WTC11 (cell line): Measurements from ENCODE around the gene BPNT1. TPM values are rescaled to one million over a fixed set of nuclear protein-coding genes. Genes with fewer than 3 reads are reported as not detected.

Experiments
- EMX1 ChIP-seq: fragments of 250-450 bp; sonication (Bioruptor Pico); IDR thresholded peaks from 2 replicates; pipeline ENCODE4 v1.8.0; 2021; ENCODE audit warnings: mild to moderate bottlenecking
- ESRRA ChIP-seq: sonication (generic); formaldehyde crosslinking; IDR thresholded peaks from 2 replicates; pipeline ENCODE4 v1.8.1; 2022; ENCODE audit warnings: mild to moderate bottlenecking, missing genetic modification reagents, borderline replicate concordance
- FOXJ3 ChIP-seq: sonication (generic); formaldehyde crosslinking; IDR thresholded peaks from 2 replicates; pipeline ENCODE4 v1.9.0; 2021; ENCODE audit warnings: missing genetic modification reagents, mild to moderate bottlenecking, borderline replicate concordance
- GRHL2 ChIP-seq: fragments of 250-450 bp; sonication (Bioruptor Pico); IDR thresholded peaks from 2 replicates; pipeline ENCODE4 v1.8.0; 2022; ENCODE audit warnings: mild to moderate bottlenecking, moderate library complexity; ENCODE audit not compliant: insufficient replicate concordance, severe bottlenecking
- MLX ChIP-seq: sonication (generic); formaldehyde crosslinking; IDR thresholded peaks from 2 replicates; pipeline ENCODE4 v1.8.1; 2023; ENCODE audit warnings: mild to moderate bottlenecking, missing genetic modification reagents, moderate library complexity
- NFE2L1 ChIP-seq: sonication (generic); formaldehyde crosslinking; IDR thresholded peaks from 2 replicates; pipeline ENCODE4 v1.8.1; 2023; ENCODE audit warnings: missing genetic modification reagents
- NR2C2 ChIP-seq: sonication (generic); formaldehyde crosslinking; IDR thresholded peaks from 2 replicates; pipeline ENCODE4 v1.8.0; 2022; ENCODE audit warnings: mild to moderate bottlenecking, missing genetic modification reagents
- RORB ChIP-seq: fragments of 250-450 bp; sonication (Bioruptor Pico); IDR thresholded peaks from 2 replicates; pipeline ENCODE4 v1.9.0; 2021; ENCODE audit warnings: mild to moderate bottlenecking
- SOX15 ChIP-seq: fragments of 250-450 bp; sonication (Bioruptor Pico); IDR thresholded peaks from 2 replicates; pipeline ENCODE4 v1.9.0; 2021; ENCODE audit warnings: mild to moderate bottlenecking
- TCF7 ChIP-seq: sonication (generic); formaldehyde crosslinking; IDR thresholded peaks from 2 replicates; pipeline ENCODE4 v1.8.0; 2022; ENCODE audit warnings: mild to moderate bottlenecking, low read depth, missing genetic modification reagents, moderate library complexity
- ZMAT4 ChIP-seq: fragments of 250-450 bp; sonication (Bioruptor Pico); IDR thresholded peaks from 2 replicates; pipeline ENCODE4 v1.9.0; 2021; ENCODE audit warnings: mild to moderate bottlenecking
- ZNF138 ChIP-seq: sonication (generic); formaldehyde crosslinking; conservative IDR thresholded peaks from 2 replicates; pipeline ENCODE4 v1.8.1; 2022; ENCODE audit warnings: mild to moderate bottlenecking, moderate library complexity, missing genetic modification reagents
- ZNF219 ChIP-seq: sonication (generic); formaldehyde crosslinking; IDR thresholded peaks from 2 replicates; pipeline ENCODE4 v1.8.0; 2023; ENCODE audit warnings: missing genetic modification reagents, mild to moderate bottlenecking, borderline replicate concordance
- ZNF232 ChIP-seq: sonication (generic); formaldehyde crosslinking; IDR thresholded peaks from 2 replicates; pipeline ENCODE4 v1.8.0; 2022; ENCODE audit warnings: mild to moderate bottlenecking, missing genetic modification reagents
- ZNF396 ChIP-seq: fragments of 250-450 bp; sonication (Bioruptor Pico); IDR thresholded peaks from 2 replicates; pipeline ENCODE4 v1.8.0; 2021; ENCODE audit warnings: mild to moderate bottlenecking, moderate library complexity, borderline replicate concordance
- ZNF423 ChIP-seq: fragments of 250-450 bp; sonication (Bioruptor Pico); IDR thresholded peaks from 2 replicates; pipeline ENCODE4 v2.1.2; 2022; ENCODE audit warnings: mild to moderate bottlenecking, moderate library complexity
- ZNF512 ChIP-seq: sonication (generic); formaldehyde crosslinking; IDR thresholded peaks from 2 replicates; pipeline ENCODE4 v1.8.1; 2022; ENCODE audit warnings: missing genetic modification reagents, borderline replicate concordance
- total RNA-seq: library from RNA; stranded (reverse); gene quantifications from 3 replicates; pipeline ENCODE4 v1.2.3, GENCODE V29; 2021
- TF ChIP-seq, protein P1 (sequence below): sonication (generic); formaldehyde crosslinking; IDR thresholded peaks from 2 replicates; pipeline ENCODE4 v1.8.0; 2022; ENCODE audit warnings: mild to moderate bottlenecking, missing genetic modification reagents
- TF ChIP-seq, protein P2 (sequence below): fragments of 250-450 bp; sonication (Bioruptor Pico); IDR thresholded peaks from 2 replicates; pipeline ENCODE4 v2.1.2; 2022; ENCODE audit warnings: mild to moderate bottlenecking, moderate library complexity
- TF ChIP-seq, protein P3 (sequence below): sonication (generic); formaldehyde crosslinking; IDR thresholded peaks from 2 replicates; pipeline ENCODE4 v1.8.0; 2023; ENCODE audit warnings: missing genetic modification reagents, mild to moderate bottlenecking, borderline replicate concordance
- TF ChIP-seq, protein P4 (sequence below): fragments of 250-450 bp; sonication (Bioruptor Pico); IDR thresholded peaks from 2 replicates; pipeline ENCODE4 v1.9.0; 2021; ENCODE audit warnings: mild to moderate bottlenecking
- TF ChIP-seq, protein P5 (sequence below): sonication (generic); formaldehyde crosslinking; IDR thresholded peaks from 2 replicates; pipeline ENCODE4 v1.8.1; 2022; ENCODE audit warnings: mild to moderate bottlenecking, moderate library complexity, missing genetic modification reagents
- TF ChIP-seq, protein P6 (sequence below): sonication (generic); formaldehyde crosslinking; IDR thresholded peaks from 2 replicates; pipeline ENCODE4 v1.8.1; 2023; ENCODE audit warnings: mild to moderate bottlenecking, moderate library complexity, missing genetic modification reagents

Gene BPNT1
- total RNA-seq, 1 experiment from 2014 or later, result 14.4 TPM

DNA sequence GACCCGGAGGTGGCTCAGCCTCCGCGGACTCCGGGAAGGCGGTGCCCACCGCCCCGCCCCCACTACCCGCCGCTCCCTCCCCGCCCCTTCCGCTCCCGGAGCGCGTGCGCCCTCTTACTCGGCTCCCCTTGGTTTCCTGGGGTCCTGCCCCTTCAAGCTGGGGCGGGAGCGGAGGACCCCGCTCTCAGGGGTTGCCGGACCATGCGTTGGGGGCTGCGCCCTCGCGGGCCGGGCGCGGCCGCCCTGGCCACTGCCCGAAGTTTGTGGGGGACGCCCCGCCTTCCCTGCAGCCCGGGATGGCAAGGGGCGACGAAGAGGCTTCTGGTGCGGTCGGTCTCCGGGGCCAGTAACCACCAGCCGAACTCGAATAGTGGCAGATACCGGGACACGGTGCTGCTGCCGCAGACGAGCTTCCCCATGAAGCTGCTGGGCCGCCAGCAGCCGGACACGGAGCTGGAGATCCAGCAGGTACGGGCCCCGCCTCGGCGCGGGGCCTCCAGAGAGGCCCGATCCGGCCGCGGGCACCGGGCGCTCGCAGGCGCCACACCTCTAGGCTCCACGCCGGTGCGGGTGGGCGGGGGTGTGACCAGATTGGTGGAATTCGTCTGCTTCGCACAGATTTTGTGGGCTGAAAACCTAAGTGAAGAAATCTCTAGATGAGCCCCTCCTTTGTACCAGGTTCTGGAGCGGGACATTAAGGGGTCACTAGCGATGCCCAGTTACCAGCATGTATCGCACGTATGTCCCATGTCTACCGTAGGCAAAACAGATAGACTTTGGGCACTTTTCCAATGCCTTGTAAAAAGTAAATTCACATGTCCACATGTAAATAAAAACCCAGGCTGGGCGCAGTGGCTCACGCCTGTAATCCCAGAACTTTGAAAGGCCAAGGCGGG is 4.7 kb upstream of the BPNT1 start, which contains the start of gene IARS2 (continued):
- TF ChIP-seq NFE2L1 (CRISPR knock-in tag), result no peak
- TF ChIP-seq RORB (CRISPR knock-in tag), result no peak
- 0 out of 2 replicates have a peak, but pooled peaks have one; percentile 14 for TF ChIP-seq ZNF423 (CRISPR knock-in tag)
- TF ChIP-seq ZMAT4 (CRISPR knock-in tag), result no peak
- no peak for TF ChIP-seq SOX15 (CRISPR knock-in tag)
- TF ChIP-seq ZNF219 (CRISPR knock-in tag), result no peak
- TF ChIP-seq, protein P1, sequence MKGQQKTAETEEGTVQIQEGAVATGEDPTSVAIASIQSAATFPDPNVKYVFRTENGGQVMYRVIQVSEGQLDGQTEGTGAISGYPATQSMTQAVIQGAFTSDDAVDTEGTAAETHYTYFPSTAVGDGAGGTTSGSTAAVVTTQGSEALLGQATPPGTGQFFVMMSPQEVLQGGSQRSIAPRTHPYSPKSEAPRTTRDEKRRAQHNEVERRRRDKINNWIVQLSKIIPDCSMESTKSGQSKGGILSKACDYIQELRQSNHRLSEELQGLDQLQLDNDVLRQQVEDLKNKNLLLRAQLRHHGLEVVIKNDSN (CRISPR knock-in tag), result no peak; the same call in 1 of the 2 replicates
- TF ChIP-seq ZNF396 (CRISPR knock-in tag), result no peak
- no peak for TF ChIP-seq ESRRA
- TF ChIP-seq GRHL2 (CRISPR knock-in tag), result no peak
- TF ChIP-seq, protein P2, sequence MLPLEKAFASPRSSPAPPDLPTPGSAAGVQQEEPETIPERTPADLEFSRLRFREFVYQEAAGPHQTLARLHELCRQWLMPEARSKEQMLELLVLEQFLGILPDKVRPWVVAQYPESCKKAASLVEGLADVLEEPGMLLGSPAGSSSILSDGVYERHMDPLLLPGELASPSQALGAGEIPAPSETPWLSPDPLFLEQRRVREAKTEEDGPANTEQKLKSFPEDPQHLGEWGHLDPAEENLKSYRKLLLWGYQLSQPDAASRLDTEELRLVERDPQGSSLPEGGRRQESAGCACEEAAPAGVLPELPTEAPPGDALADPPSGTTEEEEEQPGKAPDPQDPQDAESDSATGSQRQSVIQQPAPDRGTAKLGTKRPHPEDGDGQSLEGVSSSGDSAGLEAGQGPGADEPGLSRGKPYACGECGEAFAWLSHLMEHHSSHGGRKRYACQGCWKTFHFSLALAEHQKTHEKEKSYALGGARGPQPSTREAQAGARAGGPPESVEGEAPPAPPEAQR (CRISPR knock-in tag), result no peak
- TF ChIP-seq, protein P3, sequence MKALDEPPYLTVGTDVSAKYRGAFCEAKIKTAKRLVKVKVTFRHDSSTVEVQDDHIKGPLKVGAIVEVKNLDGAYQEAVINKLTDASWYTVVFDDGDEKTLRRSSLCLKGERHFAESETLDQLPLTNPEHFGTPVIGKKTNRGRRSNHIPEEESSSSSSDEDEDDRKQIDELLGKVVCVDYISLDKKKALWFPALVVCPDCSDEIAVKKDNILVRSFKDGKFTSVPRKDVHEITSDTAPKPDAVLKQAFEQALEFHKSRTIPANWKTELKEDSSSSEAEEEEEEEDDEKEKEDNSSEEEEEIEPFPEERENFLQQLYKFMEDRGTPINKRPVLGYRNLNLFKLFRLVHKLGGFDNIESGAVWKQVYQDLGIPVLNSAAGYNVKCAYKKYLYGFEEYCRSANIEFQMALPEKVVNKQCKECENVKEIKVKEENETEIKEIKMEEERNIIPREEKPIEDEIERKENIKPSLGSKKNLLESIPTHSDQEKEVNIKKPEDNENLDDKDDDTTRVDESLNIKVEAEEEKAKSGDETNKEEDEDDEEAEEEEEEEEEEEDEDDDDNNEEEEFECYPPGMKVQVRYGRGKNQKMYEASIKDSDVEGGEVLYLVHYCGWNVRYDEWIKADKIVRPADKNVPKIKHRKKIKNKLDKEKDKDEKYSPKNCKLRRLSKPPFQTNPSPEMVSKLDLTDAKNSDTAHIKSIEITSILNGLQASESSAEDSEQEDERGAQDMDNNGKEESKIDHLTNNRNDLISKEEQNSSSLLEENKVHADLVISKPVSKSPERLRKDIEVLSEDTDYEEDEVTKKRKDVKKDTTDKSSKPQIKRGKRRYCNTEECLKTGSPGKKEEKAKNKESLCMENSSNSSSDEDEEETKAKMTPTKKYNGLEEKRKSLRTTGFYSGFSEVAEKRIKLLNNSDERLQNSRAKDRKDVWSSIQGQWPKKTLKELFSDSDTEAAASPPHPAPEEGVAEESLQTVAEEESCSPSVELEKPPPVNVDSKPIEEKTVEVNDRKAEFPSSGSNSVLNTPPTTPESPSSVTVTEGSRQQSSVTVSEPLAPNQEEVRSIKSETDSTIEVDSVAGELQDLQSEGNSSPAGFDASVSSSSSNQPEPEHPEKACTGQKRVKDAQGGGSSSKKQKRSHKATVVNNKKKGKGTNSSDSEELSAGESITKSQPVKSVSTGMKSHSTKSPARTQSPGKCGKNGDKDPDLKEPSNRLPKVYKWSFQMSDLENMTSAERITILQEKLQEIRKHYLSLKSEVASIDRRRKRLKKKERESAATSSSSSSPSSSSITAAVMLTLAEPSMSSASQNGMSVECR, result peak; percentile 67; the same call in 1 of the 2 replicates
- TF ChIP-seq FOXJ3, result no peak
- no peak for TF ChIP-seq TCF7 (CRISPR knock-in tag)
- TF ChIP-seq, protein P4, sequence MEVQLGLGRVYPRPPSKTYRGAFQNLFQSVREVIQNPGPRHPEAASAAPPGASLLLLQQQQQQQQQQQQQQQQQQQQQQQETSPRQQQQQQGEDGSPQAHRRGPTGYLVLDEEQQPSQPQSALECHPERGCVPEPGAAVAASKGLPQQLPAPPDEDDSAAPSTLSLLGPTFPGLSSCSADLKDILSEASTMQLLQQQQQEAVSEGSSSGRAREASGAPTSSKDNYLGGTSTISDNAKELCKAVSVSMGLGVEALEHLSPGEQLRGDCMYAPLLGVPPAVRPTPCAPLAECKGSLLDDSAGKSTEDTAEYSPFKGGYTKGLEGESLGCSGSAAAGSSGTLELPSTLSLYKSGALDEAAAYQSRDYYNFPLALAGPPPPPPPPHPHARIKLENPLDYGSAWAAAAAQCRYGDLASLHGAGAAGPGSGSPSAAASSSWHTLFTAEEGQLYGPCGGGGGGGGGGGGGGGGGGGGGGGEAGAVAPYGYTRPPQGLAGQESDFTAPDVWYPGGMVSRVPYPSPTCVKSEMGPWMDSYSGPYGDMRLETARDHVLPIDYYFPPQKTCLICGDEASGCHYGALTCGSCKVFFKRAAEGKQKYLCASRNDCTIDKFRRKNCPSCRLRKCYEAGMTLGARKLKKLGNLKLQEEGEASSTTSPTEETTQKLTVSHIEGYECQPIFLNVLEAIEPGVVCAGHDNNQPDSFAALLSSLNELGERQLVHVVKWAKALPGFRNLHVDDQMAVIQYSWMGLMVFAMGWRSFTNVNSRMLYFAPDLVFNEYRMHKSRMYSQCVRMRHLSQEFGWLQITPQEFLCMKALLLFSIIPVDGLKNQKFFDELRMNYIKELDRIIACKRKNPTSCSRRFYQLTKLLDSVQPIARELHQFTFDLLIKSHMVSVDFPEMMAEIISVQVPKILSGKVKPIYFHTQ, result no peak
- TF ChIP-seq, protein P5, sequence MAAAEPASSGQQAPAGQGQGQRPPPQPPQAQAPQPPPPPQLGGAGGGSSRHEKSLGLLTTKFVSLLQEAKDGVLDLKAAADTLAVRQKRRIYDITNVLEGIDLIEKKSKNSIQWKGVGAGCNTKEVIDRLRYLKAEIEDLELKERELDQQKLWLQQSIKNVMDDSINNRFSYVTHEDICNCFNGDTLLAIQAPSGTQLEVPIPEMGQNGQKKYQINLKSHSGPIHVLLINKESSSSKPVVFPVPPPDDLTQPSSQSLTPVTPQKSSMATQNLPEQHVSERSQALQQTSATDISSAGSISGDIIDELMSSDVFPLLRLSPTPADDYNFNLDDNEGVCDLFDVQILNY, result peak; percentile 68; the same call in 1 of the 2 replicates
- no peak for TF ChIP-seq NR2C2 (CRISPR knock-in tag)
- TF ChIP-seq ZNF138 (CRISPR knock-in tag), result no peak
- no peak for TF ChIP-seq MLX
- TF ChIP-seq ZNF232 (CRISPR knock-in tag), result peak; percentile 54
- TF ChIP-seq EMX1, result no peak
- TF ChIP-seq ZNF512 (CRISPR knock-in tag), result no peak
- TF ChIP-seq, protein P6, sequence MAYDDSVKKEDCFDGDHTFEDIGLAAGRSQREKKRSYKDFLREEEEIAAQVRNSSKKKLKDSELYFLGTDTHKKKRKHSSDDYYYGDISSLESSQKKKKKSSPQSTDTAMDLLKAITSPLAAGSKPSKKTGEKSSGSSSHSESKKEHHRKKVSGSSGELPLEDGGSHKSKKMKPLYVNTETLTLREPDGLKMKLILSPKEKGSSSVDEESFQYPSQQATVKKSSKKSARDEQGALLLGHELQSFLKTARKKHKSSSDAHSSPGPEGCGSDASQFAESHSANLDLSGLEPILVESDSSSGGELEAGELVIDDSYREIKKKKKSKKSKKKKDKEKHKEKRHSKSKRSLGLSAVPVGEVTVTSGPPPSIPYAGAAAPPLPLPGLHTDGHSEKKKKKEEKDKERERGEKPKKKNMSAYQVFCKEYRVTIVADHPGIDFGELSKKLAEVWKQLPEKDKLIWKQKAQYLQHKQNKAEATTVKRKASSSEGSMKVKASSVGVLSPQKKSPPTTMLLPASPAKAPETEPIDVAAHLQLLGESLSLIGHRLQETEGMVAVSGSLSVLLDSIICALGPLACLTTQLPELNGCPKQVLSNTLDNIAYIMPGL (CRISPR knock-in tag), result peak; percentile 88
